Transverse colon (tissue), 3 donors: ENCODE measurements around the gene ZKSCAN3.

ENCODE experiments used
- POLR2A ChIP-seq: fragments of 450-650 bp; IDR thresholded peaks from one replicate; pipeline ENCODE4 v1.6.1; 2016; ENCODE audit warnings: antibody characterized with exemption, mild to moderate bottlenecking, moderate library complexity
- TF ChIP-seq, protein P1 (sequence below), 5 experiments: fragments of 200-600 bp in 3 of 5; fragments of 450-650 bp in 2 of 5; sonication (generic) in 3 of 5; IDR thresholded peaks; 1 replicate in 2 of 5; 2 replicates in 3 of 5; pipeline ENCODE4 v1.5.1; 2016 to 2017; ENCODE audit warnings: antibody characterized with exemption in 5 of 5, inconsistent platforms in 3 of 5, mild to moderate bottlenecking in 2 of 5, moderate library complexity in 1 of 5

- TF ChIP-seq POLR2A = no peak
- TF ChIP-seq, protein P1, sequence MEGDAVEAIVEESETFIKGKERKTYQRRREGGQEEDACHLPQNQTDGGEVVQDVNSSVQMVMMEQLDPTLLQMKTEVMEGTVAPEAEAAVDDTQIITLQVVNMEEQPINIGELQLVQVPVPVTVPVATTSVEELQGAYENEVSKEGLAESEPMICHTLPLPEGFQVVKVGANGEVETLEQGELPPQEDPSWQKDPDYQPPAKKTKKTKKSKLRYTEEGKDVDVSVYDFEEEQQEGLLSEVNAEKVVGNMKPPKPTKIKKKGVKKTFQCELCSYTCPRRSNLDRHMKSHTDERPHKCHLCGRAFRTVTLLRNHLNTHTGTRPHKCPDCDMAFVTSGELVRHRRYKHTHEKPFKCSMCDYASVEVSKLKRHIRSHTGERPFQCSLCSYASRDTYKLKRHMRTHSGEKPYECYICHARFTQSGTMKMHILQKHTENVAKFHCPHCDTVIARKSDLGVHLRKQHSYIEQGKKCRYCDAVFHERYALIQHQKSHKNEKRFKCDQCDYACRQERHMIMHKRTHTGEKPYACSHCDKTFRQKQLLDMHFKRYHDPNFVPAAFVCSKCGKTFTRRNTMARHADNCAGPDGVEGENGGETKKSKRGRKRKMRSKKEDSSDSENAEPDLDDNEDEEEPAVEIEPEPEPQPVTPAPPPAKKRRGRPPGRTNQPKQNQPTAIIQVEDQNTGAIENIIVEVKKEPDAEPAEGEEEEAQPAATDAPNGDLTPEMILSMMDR (IDR thresholded peaks at IDR 0.05) = no peak
Measured at GRCh38 chr6:28330041-28330440, 19.7 kb upstream of the ZKSCAN3 start.
